H54 (cell line): ENCODE results near the gene ITGB7.
"Not testable (repeated sequence)": the region's sequence is repeated elsewhere in the genome, so short reads cannot be mapped to it uniquely, and the experiment has no call there.

Experiments used
- DNase-seq: peaks from one replicate; pipeline ENCODE4 v3.0.0; 2011; ENCODE audit warnings: low spot score, mixed read lengths; ENCODE audit not compliant: insufficient read length
- FAIRE-seq: peaks from 3 replicates; lab custom pipeline; 2011; peaks lifted over from hg19 to GRCh38; lab: Jason Lieb, UNC
- POLR2A ChIP-seq: IDR thresholded peaks from 2 replicates; pipeline ENCODE4 v1.6.1; 2011; ENCODE audit warnings: low read depth, mild to moderate bottlenecking, low read length

Gene ITGB7

DNA sequence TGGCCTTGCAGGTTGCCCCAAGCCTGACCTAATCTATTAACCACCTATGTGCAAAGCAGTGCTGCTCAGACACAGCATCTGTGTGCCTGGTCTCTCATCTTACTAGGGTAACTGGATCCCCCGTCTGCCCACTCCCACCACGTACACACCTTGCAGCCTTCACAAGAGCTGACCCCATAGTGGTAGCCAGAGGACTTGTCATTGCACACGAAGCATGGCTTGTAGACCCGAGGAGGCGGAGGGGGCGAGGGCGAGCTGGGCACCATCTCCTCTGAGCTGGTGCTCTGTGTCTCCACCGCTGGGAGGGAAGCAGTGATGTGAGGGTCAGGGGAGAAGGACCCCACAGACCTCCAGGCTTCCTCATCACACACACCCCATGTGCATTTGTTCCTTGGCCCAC, 8.4 kb upstream of the ITGB7 start:
- no peak for DNase-seq
- no peak for TF ChIP-seq POLR2A
- FAIRE-seq, result no peak

DNA sequence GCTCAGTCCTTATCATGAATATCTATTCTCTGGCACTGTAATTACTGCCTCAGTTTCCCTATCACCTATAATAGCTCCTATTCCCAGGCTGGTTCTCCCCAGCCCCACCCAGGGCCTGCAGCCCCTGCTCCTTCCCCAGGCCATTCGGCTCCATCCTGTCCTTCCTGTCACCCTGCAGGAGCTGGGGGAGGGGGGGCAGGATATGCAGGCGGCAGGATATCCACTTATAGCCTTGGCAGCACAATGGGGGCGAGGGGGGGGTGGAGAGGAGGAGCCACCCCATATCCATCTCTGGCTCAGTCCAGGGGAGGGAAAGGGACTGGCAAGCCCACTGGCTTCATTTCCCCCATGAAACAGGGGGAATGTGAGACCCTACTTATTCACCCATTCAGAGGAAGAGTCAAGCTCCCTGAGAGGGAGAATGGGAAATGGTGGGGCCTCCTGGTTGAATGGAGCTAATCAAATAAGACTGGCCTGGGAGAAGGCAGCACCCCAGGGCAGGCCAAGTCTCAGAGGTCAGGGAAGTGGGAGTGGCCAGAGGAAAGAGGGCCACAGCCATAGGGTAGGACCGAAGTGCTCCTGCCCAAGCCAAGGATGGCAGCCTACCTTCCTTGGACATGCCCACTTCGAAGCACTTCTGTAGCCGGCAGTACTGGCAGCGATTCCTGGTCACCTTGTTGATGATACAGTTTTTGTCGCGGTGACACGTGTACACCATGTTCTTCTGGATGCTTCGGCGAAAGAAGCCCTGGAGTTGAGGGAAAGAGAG, 7.8 kb upstream of the ITGB7 start:
- FAIRE-seq (no peak), DNase-seq (no peak)
- TF ChIP-seq POLR2A, result no peak

GRCh38 chr12:53214221-53214620, 7.2 kb upstream of the ITGB7 start:
- no peak for TF ChIP-seq POLR2A
- DNase-seq (no peak), FAIRE-seq (no peak)

DNA sequence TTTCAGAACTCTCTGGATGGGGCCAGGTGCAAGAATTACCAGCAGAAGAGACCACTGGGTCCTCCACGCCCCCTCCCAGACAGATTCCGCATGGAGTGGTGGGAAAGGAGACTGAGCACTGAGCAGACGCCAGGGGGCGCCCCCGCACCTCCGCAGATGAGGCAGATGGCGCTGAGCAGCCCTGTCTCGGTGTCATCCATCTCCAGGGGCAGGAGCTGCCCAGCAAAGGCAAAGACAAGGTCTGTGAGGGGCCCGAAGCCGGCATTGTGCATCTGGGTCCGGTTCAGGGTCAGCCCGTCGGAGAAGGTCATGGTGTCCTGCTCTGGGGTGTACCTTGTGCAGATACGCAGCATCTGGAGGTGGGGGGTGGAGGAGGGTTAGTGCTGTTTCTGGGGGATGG, 6.3 kb upstream of the ITGB7 start:
- TF ChIP-seq POLR2A, result no peak
- FAIRE-seq (no peak), DNase-seq (peak; percentile 90)

GRCh38 chr12:53212931-53213330, 5.9 kb upstream of the ITGB7 start:
- FAIRE-seq, result no peak
- no peak for TF ChIP-seq POLR2A
- no peak for DNase-seq

DNA sequence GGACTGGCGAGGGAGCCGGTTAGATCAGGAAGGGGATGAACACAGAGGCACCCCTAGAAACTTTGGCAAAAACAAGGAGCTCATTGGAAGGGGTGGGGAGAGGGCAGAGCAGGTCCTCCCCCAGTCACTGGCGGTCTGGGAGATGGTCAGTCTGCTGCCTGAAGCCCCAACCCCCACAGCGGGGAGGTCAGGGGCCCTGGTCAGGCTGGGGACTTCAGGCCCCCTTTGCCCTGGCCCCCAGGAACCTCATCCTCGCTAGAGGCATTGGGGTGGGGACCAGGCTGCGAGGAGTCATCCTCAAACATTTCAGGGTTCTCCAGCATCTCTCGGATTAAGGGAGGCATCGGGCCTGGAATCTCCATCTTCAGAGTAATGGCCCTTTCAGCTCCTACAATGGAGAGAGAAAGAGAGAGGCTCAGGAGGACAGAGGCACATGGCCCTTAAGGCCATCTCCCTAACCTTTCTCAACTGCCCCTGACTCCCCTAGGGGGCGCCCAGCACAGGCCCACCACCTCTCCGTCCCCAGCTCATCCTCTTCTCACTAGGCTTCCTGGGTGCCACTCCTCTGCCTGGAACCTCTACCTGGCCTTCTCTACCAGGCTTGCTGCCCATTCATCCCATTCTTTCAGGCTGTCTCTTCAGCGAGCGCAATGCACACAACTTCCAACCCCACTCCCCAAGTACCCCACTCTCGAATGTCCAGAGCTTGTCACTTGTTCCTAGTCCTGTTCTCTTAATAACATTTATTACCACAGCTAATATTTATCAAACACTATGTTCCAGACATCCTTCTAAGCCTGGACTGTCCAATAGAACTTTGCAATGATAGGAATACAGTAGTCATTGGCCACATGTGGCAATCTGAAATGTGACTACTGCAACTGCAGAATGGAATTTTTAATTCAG, 4.7 kb upstream of the ITGB7 start:
- no peak for FAIRE-seq
- no peak for DNase-seq
- no peak for TF ChIP-seq POLR2A

DNA sequence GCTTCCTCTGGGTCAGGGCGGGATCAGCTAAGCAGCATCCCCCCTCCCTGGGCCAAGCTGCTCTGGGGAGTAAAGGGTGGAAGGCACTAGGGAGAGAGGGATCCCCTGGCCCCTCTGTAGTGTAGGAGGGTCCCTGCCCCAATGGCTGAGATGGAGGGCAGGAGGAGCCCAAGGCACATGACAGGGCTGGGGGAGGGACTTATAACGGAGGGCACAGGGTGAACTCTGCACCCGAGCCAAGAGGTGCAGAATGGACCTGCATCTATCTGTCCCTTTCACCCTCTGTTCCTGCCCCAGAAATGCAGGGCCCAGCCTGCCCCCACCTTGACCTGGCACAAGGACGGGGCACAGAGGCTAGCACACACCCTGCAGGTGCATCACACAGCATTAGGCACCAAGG, 3.8 kb upstream of the ITGB7 start:
- DNase-seq (no peak), FAIRE-seq (no peak)
- no peak for TF ChIP-seq POLR2A

- no peak for FAIRE-seq
- no peak for TF ChIP-seq POLR2A
- no peak for DNase-seq
Measured at GRCh38 chr12:53208877-53209463, 1.9 kb upstream of the ITGB7 start.

DNA sequence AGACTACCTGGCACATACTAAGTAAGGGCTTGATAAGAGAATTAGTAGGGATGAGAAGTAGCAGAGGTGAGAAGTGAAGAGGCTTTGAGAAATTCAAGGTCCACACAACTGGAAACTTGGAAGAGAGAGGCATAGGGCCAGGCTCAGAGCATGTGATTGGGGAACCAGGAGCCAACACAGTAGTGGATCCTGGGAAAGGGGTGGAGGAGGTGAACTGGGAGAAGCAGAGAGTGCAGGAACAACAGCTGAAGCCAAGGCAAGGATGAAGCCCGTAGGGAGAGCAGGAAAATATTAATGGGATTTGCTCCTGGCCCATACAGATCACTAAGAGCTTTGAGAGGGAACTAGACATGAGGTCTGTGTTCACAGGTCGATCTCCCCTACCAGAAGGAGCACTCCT, 1.4 kb upstream of the ITGB7 start:
- no peak for FAIRE-seq
- no peak for TF ChIP-seq POLR2A

DNA sequence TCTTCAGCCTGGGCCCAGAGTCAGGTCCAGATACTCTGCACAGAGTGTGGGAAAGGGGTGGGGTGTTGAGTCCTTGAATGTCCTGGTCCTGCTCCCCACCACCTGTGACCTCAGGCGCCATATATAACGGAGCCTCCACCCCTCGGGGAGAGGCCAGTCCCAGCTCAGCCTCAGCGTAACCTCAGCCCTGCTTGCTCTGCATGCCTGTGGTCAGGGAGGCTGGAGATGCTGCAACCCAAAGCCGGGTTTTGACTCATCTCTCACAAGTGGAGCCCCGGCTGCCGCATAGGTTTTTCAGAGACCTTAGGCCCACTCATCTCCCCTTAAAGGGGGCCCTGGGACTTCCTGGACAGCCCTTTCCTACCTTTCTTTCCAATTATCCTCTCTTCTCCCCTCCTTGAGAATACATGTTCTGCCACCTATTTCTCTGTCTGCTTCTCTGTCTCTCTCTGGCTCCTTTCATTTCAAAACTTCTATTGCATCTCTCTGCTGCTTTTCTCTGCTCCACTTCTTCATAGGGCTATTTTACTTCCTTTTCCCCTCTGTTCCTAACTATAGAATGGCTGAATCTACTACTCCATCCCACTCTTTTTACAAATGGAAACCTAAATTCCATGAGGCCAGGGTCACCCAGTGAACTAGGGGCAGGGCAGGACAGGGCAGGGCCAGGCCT, 1.2 kb downstream of the ITGB7 start:
- TF ChIP-seq POLR2A, result no peak
- peak; percentile 61 for FAIRE-seq
- DNase-seq, result peak; percentile 95

More for the DNA sequence above, 1.4 kb upstream of the ITGB7 start:
- no peak for DNase-seq

DNA sequence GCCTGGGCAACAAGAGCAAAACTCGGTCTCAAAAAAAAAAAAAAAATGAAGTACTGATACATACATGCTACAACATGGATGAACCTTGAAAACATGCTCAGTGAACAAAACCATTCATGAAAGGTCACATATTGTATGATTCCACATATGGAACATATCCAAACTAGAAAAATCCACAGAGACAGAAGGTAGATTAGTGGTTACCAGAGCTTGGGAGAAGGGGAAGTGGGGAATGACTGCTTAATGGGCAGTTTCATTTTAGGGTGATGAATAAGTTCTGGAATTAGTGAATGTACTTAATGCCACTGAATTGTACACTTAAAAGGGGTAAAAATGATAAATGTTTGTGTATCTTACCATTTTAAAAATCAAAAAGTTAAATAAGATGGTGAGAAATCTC, 2.7 kb downstream of the ITGB7 start:
- TF ChIP-seq POLR2A, result no peak
- FAIRE-seq (no peak), DNase-seq (no peak)

DNA sequence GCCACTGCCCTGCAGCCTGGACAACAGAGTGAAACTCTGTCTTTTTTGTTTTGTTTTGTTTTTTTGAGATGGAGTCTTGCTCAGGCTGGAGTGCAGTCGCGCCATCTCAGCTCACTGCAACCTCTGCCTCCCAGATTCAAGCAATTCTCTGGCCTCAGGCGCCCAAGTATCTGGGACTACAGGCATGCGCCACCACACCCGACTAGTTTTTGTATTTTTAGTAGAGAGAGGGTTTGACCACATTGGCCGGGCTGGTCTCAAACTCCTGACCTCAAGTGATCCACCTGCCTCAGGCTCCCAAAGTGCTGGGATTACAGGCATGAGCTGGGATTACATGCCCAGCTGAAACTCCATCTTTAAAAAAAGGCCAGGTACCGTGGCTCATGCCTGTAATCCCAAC, 4.7 kb downstream of the ITGB7 start:
- FAIRE-seq, DNase-seq: not testable (repeated sequence)

GRCh38 chr12:53201639-53202038, 5.4 kb downstream of the ITGB7 start:
- FAIRE-seq, result no peak
- TF ChIP-seq POLR2A, result no peak
- no peak for DNase-seq

GRCh38 chr12:53201177-53201541, 5.9 kb downstream of the ITGB7 start:
- no peak for FAIRE-seq
- TF ChIP-seq POLR2A, result no peak

More at GRCh38 chr12:53201177-53201541, 5.9 kb downstream of the ITGB7 start:
- no peak for DNase-seq
